Glomerular endothelial cell (primary cell): ENCODE measurements around the gene DLG5. TPM values are rescaled to one million over a fixed set of nuclear protein-coding genes. Genes with fewer than 3 reads are reported as not detected.

Source experiments
- total RNA-seq: library from RNA; depleted of rRNA; stranded (reverse); fragments of >200 nt; gene quantifications from 2 replicates; pipeline ENCODE4 v1.2.3, GENCODE V29; 2015

DLG5 gene
- total RNA-seq, 1 donor from 2014 or later, result 13.1 TPM

Other genes starting within 250 kb of the DLG5 start
- gene POLR3A, start 102.8 kb upstream of the DLG5 start, total RNA-seq, result 18.2 and 18.3 TPM in 2 replicates
- gene RPS24, start 107.1 kb upstream of the DLG5 start, total RNA-seq, result 1,840 and 2,519 TPM in 2 replicates